ENCODE results near the gene MOB3B. TPM values are rescaled to one million over a fixed set of nuclear protein-coding genes. Genes with fewer than 3 reads are reported as not detected.

The MOB3B gene
- total RNA-seq, 1 donor from 2014 or later, result 14.0 TPM

- H3F3A ChIP-seq (ENCODE audit: low read depth), result peaks cover 3% of the 10 kb centered on the region
- no peak for TF ChIP-seq EZH2phosphoT487 (IDR thresholded peaks at IDR 0.05)
- TF ChIP-seq, protein P1, sequence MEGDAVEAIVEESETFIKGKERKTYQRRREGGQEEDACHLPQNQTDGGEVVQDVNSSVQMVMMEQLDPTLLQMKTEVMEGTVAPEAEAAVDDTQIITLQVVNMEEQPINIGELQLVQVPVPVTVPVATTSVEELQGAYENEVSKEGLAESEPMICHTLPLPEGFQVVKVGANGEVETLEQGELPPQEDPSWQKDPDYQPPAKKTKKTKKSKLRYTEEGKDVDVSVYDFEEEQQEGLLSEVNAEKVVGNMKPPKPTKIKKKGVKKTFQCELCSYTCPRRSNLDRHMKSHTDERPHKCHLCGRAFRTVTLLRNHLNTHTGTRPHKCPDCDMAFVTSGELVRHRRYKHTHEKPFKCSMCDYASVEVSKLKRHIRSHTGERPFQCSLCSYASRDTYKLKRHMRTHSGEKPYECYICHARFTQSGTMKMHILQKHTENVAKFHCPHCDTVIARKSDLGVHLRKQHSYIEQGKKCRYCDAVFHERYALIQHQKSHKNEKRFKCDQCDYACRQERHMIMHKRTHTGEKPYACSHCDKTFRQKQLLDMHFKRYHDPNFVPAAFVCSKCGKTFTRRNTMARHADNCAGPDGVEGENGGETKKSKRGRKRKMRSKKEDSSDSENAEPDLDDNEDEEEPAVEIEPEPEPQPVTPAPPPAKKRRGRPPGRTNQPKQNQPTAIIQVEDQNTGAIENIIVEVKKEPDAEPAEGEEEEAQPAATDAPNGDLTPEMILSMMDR (IDR thresholded peaks at IDR 0.05), result no peak
Observed at GRCh38 chr9:27462846-27463245, 66.8 kb downstream of the MOB3B start.

GRCh38 chr9:27462434-27462833 is 67.2 kb downstream of the MOB3B start:
- H3K27me3 ChIP-seq, result no peaks in the 10 kb centered on the region
- H3K4me3 ChIP-seq, result no peak overlapping the region
- H4K20me1 ChIP-seq (ENCODE audit: low read depth), result peaks cover 15% of the 10 kb centered on the region
- DNase-seq (ENCODE audit: low spot score), result no peak
- H3F3A ChIP-seq (ENCODE audit: low read depth), result no peaks in the 10 kb centered on the region
- H3K27ac ChIP-seq, result no peak overlapping the region
- peaks cover 17% of the 10 kb centered on the region for H3K79me2 ChIP-seq (ENCODE audit: low read depth)
- H3K36me3 ChIP-seq, result no peaks in the 10 kb centered on the region
- Mint-ChIP-seq H3K27me3 (ENCODE audit: insufficient read depth, low read depth) (peaks cover 1% of the 10 kb centered on the region), H3K4me3 (no peak overlapping the region), H3K27ac (no peak overlapping the region), H3K36me3 (peaks cover 10% of the 10 kb centered on the region), H3K4me1 (peaks cover 8% of the 10 kb centered on the region), H3K9me3 (peaks cover 6% of the 10 kb centered on the region)
- no peaks in the 10 kb centered on the region for H3K9me3 ChIP-seq (ENCODE audit: low read depth)
- no peak overlapping the region for H3K4me2 ChIP-seq
- peaks cover 14% of the 10 kb centered on the region for H3K4me1 ChIP-seq
- no peak overlapping the region for H3K9ac ChIP-seq
- no peak for TF ChIP-seq EZH2 (IDR thresholded peaks at IDR 0.05)
- no peak for TF ChIP-seq EZH2phosphoT487 (IDR thresholded peaks at IDR 0.05)
- TF ChIP-seq, protein P1 (IDR thresholded peaks at IDR 0.05), result no peak
- H2AFZ ChIP-seq (replicated peaks), result no peak overlapping the region

More at GRCh38 chr9:27462846-27463245, 66.8 kb downstream of the MOB3B start:
- Histone ChIP-seq H3K4me3 (no peak overlapping the region), H3K79me2 (ENCODE audit: low read depth) (peaks cover 20% of the 10 kb centered on the region), H3K27ac (no peak overlapping the region), H3K9me3 (ENCODE audit: low read depth) (no peaks in the 10 kb centered on the region), H3K9ac (no peak overlapping the region), H3K36me3 (no peaks in the 10 kb centered on the region), H3K27me3 (no peaks in the 10 kb centered on the region), H2AFZ (replicated peaks) (no peak overlapping the region), H3K4me2 (no peak overlapping the region), H4K20me1 (ENCODE audit: low read depth) (peaks cover 15% of the 10 kb centered on the region), H3K4me1 (peaks cover 14% of the 10 kb centered on the region)
- Mint-ChIP-seq H3K4me3 (no peak overlapping the region), H3K36me3 (peaks cover 10% of the 10 kb centered on the region), H3K9me3 (peaks cover 6% of the 10 kb centered on the region), H3K4me1 (peaks cover 12% of the 10 kb centered on the region), H3K27me3 (ENCODE audit: insufficient read depth, low read depth) (no peaks in the 10 kb centered on the region), H3K27ac (no peak overlapping the region)
- no peak for DNase-seq (ENCODE audit: low spot score)

GRCh38 chr9:27460226-27461023 is 69.2 kb downstream of the MOB3B start:
- Mint-ChIP-seq H3K4me1 (peaks cover 3% of the 10 kb centered on the region), H3K9me3 (no peaks in the 10 kb centered on the region), H3K36me3 (peaks cover 10% of the 10 kb centered on the region), H3K27ac (no peak overlapping the region), H3K4me3 (no peak overlapping the region), H3K27me3 (ENCODE audit: insufficient read depth, low read depth) (peaks cover 2% of the 10 kb centered on the region)
- Histone ChIP-seq H3K27me3 (no peaks in the 10 kb centered on the region), H2AFZ (replicated peaks) (no peak overlapping the region), H3K4me2 (no peak overlapping the region), H3K36me3 (no peaks in the 10 kb centered on the region), H3K9me3 (ENCODE audit: low read depth) (no peaks in the 10 kb centered on the region), H3K79me2 (ENCODE audit: low read depth) (no peaks in the 10 kb centered on the region), H3K9ac (no peak overlapping the region), H4K20me1 (ENCODE audit: low read depth) (peaks cover 8% of the 10 kb centered on the region), H3K4me3 (no peak overlapping the region), H3F3A (ENCODE audit: low read depth) (no peaks in the 10 kb centered on the region), H3K27ac (no peak overlapping the region), H3K4me1 (peaks cover 15% of the 10 kb centered on the region)
- TF ChIP-seq EZH2phosphoT487 (IDR thresholded peaks at IDR 0.05), result no peak
- no peak for TF ChIP-seq EZH2 (IDR thresholded peaks at IDR 0.05)
- TF ChIP-seq, protein P1 (IDR thresholded peaks at IDR 0.05), result no peak
- DNase-seq (ENCODE audit: low spot score), result no peak
